Tibial nerve (tissue), 4 donors: ENCODE results near the gene DNAH3. TPM values are rescaled to one million over a fixed set of nuclear protein-coding genes. Genes with fewer than 3 reads are reported as not detected.
"Not testable (repeated sequence)": the region's sequence is repeated elsewhere in the genome, so short reads cannot be mapped to it uniquely, and the experiment has no call there.

Experiments used
- DNase-seq, 2 donors: peaks; one replicate each; pipeline ENCODE4 v3.0.0-alpha.2; 2019; ENCODE audit warnings: low spot score in 2 of 2
- H3K27ac ChIP-seq, 4 donors: fragments of 200-600 bp; sonication (generic) in 3 of 4; one replicate each; pipeline ENCODE4 v1.5.1; 2017 to 2019; ENCODE audit warnings: mild to moderate bottlenecking in 1 of 4
- H3K27me3 ChIP-seq, 2 donors: fragments of 200-600 bp; sonication (generic) in 1 of 2; one replicate each; pipeline versions ENCODE4 v1.5.1 to v1.6.0; 2017 to 2019
- H3K36me3 ChIP-seq, 3 donors: fragments of 200-600 bp; sonication (generic); one replicate each; pipeline ENCODE4 v1.5.1; 2018 to 2019
- H3K4me1 ChIP-seq, 4 donors: fragments of 200-600 bp; sonication (generic) in 3 of 4; one replicate each; pipeline ENCODE4 v1.5.1; 2017 to 2019
- H3K4me3 ChIP-seq, 4 donors: fragments of 200-600 bp; sonication (generic) in 3 of 4; one replicate each; pipeline ENCODE4 v1.5.1; 2017 to 2019; ENCODE audit warnings: mild to moderate bottlenecking in 1 of 4, moderate library complexity in 1 of 4
- H3K9me3 ChIP-seq, 4 donors: fragments of 200-600 bp; sonication (generic) in 3 of 4; one replicate each; pipeline ENCODE4 v1.5.1; 2017 to 2019
- CTCF ChIP-seq, 5 experiments: fragments of 200-600 bp in 3 of 5; fragments of 450-650 bp in 2 of 5; sonication (generic) in 3 of 5; IDR thresholded peaks; one replicate each; pipeline ENCODE4 v1.5.1; 2016 to 2019; ENCODE audit warnings: antibody characterized with exemption in 5 of 5, mild to moderate bottlenecking in 3 of 5, moderate library complexity in 2 of 5
- EP300 ChIP-seq, 2 donors: sonication (generic); formaldehyde crosslinking; IDR thresholded peaks; one replicate each; pipeline ENCODE4 v1.6.1; 2017; ENCODE audit warnings: antibody characterized with exemption in 2 of 2, mild to moderate bottlenecking in 1 of 2
- POLR2A ChIP-seq, 2 donors: fragments of 450-650 bp; IDR thresholded peaks; one replicate each; pipeline ENCODE4 v1.6.1; 2017; ENCODE audit warnings: antibody characterized with exemption in 2 of 2, mild to moderate bottlenecking in 2 of 2, moderate library complexity in 2 of 2
- WGBS, 2 donors: methylation state at CpG; one replicate each; pipeline ENCODE4 v1.1.5; 2018; 5-methylcytosine and 5-hydroxymethylcytosine counted together
- total RNA-seq, 4 donors: library from RNA; depleted of rRNA; stranded (reverse); fragments of >200 nt; gene quantifications; one replicate each; pipeline ENCODE4 v1.1.0, GENCODE V29; 2016

The DNAH3 gene
- not detected for total RNA-seq

- TF ChIP-seq EP300 (IDR thresholded peaks at IDR 0.05) (no peak), POLR2A (IDR thresholded peaks at IDR 0.05) (no peak), CTCF (IDR thresholded peaks at IDR 0.05) (no peak)
- Histone ChIP-seq H3K4me1 (peaks cover 0 to 3% (median 0%) of the 10 kb centered on the region in 4 donors), H3K36me3 (no peaks in the 10 kb centered on the region), H3K27me3 (peaks cover 0 to 8% of the 10 kb centered on the region in 2 donors), H3K9me3 (no peaks in the 10 kb centered on the region), H3K27ac (no peak within 1 kb of the TSS), H3K4me3 (no peak within 1 kb of the TSS)
- WGBS, 2 donors: 20 to 23% methylated on average over 7 to 8 of the region's 8 CpGs
- no peak for DNase-seq
Measured at GRCh38 chr16:21150375-21151001, at the start of gene DNAH3. TSS of gene DNAH3 (minus strand) at chr16:21150846. CDS start at chr16:21150319, 527 bp downstream.

DNA sequence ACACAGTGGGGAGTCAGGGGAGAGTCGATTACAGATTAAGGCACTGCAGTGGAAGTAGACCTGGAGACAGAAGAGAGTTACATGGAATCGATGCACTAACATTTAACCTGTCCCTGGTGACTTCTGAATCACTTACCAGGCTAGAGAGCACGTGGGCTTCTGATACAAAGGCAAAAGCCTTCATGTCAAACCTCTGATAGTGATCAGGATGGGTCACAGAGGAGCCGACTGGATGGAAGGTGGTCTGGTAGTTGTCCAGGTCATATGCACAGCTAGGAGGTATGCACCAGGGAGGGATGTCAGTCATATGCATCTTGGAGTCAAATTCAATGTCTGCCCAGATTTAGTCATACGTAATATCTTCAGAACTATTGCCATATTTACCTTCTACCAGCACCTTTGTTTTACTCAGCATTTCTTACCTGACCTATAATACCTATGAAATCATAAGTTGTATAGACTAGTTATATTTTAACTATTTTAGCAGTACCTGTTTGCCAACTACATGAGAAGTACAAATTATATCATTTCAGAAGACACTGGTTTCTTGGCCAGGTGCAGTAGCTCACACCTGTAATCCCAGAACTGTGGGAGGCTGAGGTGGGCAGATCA lies 49.1 kb upstream of the DNAH3 start:
- 70 to 72% methylated on average over 5 of the region's 5 CpGs for WGBS, 2 donors

GRCh38 chr16:21197621-21198020 lies 47.0 kb upstream of the DNAH3 start:
- H3K27ac ChIP-seq: no peak overlapping the region
- WGBS, 2 donors: 85 to 86% methylated on average over 3 of the region's 3 CpGs
- H3K9me3 ChIP-seq: no peaks in the 10 kb centered on the region
- peaks cover 0 to 13% of the 10 kb centered on the region in 2 donors for H3K27me3 ChIP-seq
- H3K4me1 ChIP-seq: no peaks in the 10 kb centered on the region
- H3K4me3 ChIP-seq: no peak overlapping the region
- DNase-seq: no peak
- H3K36me3 ChIP-seq: no peaks in the 10 kb centered on the region
- no peak for TF ChIP-seq POLR2A (IDR thresholded peaks at IDR 0.05)
- TF ChIP-seq CTCF (IDR thresholded peaks at IDR 0.05): no peak
- TF ChIP-seq EP300 (IDR thresholded peaks at IDR 0.05): no peak

More for the DNA sequence above, 49.1 kb upstream of the DNAH3 start:
- Histone ChIP-seq H3K4me3 (no peak overlapping the region), H3K4me1 (no peaks in the 10 kb centered on the region), H3K27ac (no peak overlapping the region), H3K36me3 (no peaks in the 10 kb centered on the region), H3K27me3 (peaks cover 0 to 3% of the 10 kb centered on the region in 2 donors), H3K9me3 (no peaks in the 10 kb centered on the region)
- DNase-seq: no peak
- TF ChIP-seq CTCF (IDR thresholded peaks at IDR 0.05) (no peak), POLR2A (IDR thresholded peaks at IDR 0.05) (no peak), EP300 (IDR thresholded peaks at IDR 0.05) (no peak)

DNA sequence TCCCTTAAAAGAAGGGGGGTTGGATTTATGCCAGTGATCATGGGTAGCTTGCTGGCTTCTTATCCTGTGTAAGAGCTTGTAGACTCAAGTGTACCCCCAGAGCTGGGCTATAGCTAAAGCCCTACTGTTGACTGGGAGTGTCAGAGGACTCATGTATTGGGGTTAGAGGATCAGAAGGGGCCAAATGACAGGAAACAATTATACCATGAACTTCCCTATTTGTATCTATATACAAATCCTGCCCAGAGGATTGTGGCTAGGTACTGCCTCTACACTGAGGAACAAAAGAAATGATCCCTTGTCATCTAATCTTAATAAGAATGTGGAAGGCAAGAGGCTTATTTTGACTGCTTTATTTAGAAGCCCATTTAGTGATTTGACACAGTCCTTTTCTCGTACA lies 46.5 kb upstream of the DNAH3 start:
- H3K27me3 ChIP-seq: peaks cover 0 to 13% of the 10 kb centered on the region in 2 donors
- H3K4me3 ChIP-seq: no peak overlapping the region
- H3K27ac ChIP-seq: no peak overlapping the region
- H3K4me1 ChIP-seq: no peaks in the 10 kb centered on the region
- WGBS, 2 donors: 86 to 94% methylated on average over 1 of the region's 1 CpG
- no peaks in the 10 kb centered on the region for H3K9me3 ChIP-seq
- no peaks in the 10 kb centered on the region for H3K36me3 ChIP-seq
- no peak for DNase-seq
- TF ChIP-seq POLR2A (IDR thresholded peaks at IDR 0.05) (no peak), CTCF (IDR thresholded peaks at IDR 0.05) (no peak), EP300 (IDR thresholded peaks at IDR 0.05) (no peak)

- 92 to 98% methylated on average over 8 of the region's 8 CpGs for WGBS, 2 donors
- not testable (repeated sequence) for H3K27ac ChIP-seq
Measured at GRCh38 chr16:21195330-21195729, 44.7 kb upstream of the DNAH3 start.

More at GRCh38 chr16:21195330-21195729, 44.7 kb upstream of the DNAH3 start:
- not testable (repeated sequence) for DNase-seq, H3K36me3 ChIP-seq, H3K9me3 ChIP-seq, H3K4me1 ChIP-seq, H3K4me3 ChIP-seq
- peaks cover 0 to 18% of the 10 kb centered on the region in 2 donors for H3K27me3 ChIP-seq
